Sciatic nerve (tissue), 2 donors: ENCODE measurements around the gene CEP57L1. TPM values are rescaled to one million over a fixed set of nuclear protein-coding genes. Genes with fewer than 3 reads are reported as not detected.

Source experiments
- ATAC-seq: fragments of 200-7000 bp; cut with Tn5 transposase; one replicate; pipeline ENCODE4 v1.9.1; 2020; ENCODE audit warnings: mild to moderate bottlenecking, moderate library complexity
- DNase-seq: peaks from one replicate; pipeline ENCODE4 v3.0.0-alpha.2; 2020; ENCODE audit warnings: low spot score
- intact Hi-C: fragments of 100-400 bp; cut with DNase I; formaldehyde crosslinking; loops from one replicate; pipeline ENCODE4 v1.14.2; 2022
- total RNA-seq: library from RNA; stranded (reverse); fragmentation: NEBNext Ultra II Directional; extraction: Animal tissue kit (Norgen Biotek cat#: 25700); gene quantifications from one replicate; pipeline ENCODE4 v1.2.1, GENCODE V29; 2021
- donor health status: DM: no; HTN: no; CAD: no.
- donor health status: DM: no; HTN: no; CAD: no.

CEP57L1 gene
- total RNA-seq, 1 donor from 2014 or later, result 20.8 TPM

DNA sequence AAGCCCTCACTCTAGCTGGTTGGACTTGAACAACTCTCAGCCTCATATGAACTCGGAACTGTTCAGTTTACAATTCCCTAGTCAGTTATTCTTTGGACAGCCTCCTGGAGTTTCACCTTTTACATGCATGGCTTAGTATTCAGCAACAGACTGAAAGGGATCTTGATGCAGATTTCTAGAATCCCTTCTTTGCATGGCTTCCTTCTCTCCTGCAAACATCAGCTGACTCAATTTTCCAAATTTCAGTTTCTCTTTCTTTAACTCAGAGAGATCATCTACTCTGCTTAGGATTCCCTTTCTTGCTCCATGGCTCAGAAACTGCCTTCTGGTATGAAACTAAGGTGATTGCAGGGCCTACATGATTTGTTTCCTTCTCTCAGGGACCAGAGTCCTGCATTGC, 99.6 kb downstream of the CEP57L1 start:
- peak; percentile 64 for ATAC-seq
- intact Hi-C loops, result no loop called here
- no peak for DNase-seq

DNA sequence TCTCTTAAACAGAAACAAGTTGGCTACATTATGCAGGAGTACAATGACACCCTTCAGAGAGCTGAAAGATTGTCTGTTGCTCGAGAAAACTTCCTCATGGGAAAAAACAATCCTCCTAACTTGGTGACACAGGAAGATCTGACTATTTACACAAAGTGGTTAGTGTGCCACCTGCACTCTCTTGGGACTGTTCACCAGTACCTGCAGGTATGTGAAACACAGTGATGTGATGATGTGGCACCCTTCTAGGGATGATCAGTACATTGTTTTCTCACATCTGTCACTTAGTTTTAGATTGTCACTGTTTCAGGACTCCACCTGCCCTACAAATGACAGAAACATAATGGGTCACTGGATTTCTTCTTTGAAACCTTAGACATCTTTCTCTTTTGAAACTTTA, 101.8 kb downstream of the CEP57L1 start:
- intact Hi-C loops, result no loop called here
- DNase-seq (no peak), ATAC-seq (no peak)

- no peak for ATAC-seq
- intact Hi-C loops, result no loop called here
These were observed 107.3 kb downstream of the CEP57L1 start for GRCh38 chr6:109202409-109203264.

DNA sequence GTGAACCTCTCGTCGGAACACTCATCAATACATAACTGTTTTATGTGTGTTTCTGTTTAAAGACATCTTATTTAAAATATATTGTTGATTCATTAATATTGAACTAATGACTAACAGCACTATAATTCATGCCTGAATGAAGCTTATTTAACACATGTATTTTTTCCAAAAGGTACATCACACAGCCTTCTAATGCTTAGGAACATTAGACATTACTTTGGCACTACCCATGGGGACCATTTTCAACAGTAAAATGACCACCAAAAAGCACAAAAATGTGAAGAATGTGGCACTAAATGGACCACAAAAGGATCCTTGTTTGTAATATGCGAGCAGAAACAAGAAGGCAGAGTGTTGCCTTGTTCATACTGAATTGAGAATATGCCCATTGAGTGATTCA, 109.2 kb downstream of the CEP57L1 start:
- ATAC-seq, result no peak
- DNase-seq, result no peak
- intact Hi-C loops, result no loop called here

More at GRCh38 chr6:109202409-109203264, 107.3 kb downstream of the CEP57L1 start:
- no peak for DNase-seq

DNA sequence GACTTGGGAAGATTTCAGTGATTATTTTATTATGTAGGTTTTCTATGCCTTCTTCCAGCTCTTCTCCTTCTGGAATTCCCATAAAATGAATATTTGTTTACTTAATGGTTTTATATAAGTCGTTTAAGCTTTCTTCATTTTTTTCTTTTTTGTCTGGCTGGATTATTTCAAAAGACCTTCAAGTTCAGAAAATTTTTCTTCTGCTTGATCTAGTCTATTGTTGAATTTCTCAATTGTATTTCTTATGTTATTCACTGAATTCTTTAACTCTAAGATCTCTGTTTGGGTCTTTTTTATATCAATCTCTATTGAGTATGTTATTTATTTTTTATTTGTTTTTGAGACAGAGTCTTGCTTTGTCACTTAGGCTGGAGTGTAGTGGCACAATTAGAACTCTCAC, 117.4 kb downstream of the CEP57L1 start:
- intact Hi-C loops, result no loop called here
- DNase-seq (no peak), ATAC-seq (no peak)

Other genes with a start within 250 kb of the CEP57L1 start
- gene ARMC2, start 247.1 kb upstream of the CEP57L1 start, total RNA-seq, result 17.2 TPM
- gene SESN1, start 661 bp upstream of the CEP57L1 start, total RNA-seq, result 38.1 TPM